HEK293 (cell line): ENCODE results near the gene DDX39A.

Source experiments
- CTCF ChIA-PET: fragments of 350-600 bp; formaldehyde crosslinking; extraction: SDS; loops from one replicate; lab custom pipeline; 2021; ENCODE audit warnings: antibody characterized with exemption; lab: Yijun Ruan, JAX
- POLR2A ChIA-PET: fragments of 300-600 bp; formaldehyde crosslinking; extraction: SDS; loops from one replicate; lab custom pipeline; 2020; ENCODE audit warnings: antibody characterized with exemption, inconsistent platforms; lab: Yijun Ruan, JAX
- H3K27ac ChIP-seq: fragments of 200-500 bp; sonication (Bioruptor generic); 2 replicates; pipeline ENCODE4 v1.5.1; 2014; ENCODE audit warnings: low read depth, low read length, control low read depth, inconsistent platforms; ENCODE audit errors: extremely low read depth
- H3K36me3 ChIP-seq, 2 experiments: fragments of 200-500 bp in 1 of 2; sonication (Bioruptor generic) in 1 of 2; 1 replicate in 1 of 2; 2 replicates in 1 of 2; pipeline ENCODE4 v1.5.1; 2014 to 2017; ENCODE audit warnings: inconsistent platforms in 2 of 2, low read length in 2 of 2; ENCODE audit not compliant: control insufficient read depth in 2 of 2, insufficient read depth in 1 of 2
- H3K4me1 ChIP-seq: fragments of 200-500 bp; sonication (Bioruptor generic); 2 replicates; pipeline ENCODE4 v1.5.1; 2014; ENCODE audit warnings: mild to moderate bottlenecking, low read length, inconsistent platforms; ENCODE audit not compliant: control insufficient read depth, insufficient read depth
- H3K4me3 ChIP-seq: 2 replicates; pipeline ENCODE4 v1.5.1; 2011; ENCODE audit warnings: low read depth, mild to moderate bottlenecking, control low read depth, low read length, moderate library complexity
- H3K9me3 ChIP-seq: fragments of 200-500 bp; sonication (Bioruptor generic); 2 replicates; pipeline ENCODE4 v1.5.1; 2014; ENCODE audit warnings: low read depth, low read length, inconsistent platforms; ENCODE audit not compliant: control insufficient read depth, insufficient read depth
- BCL11A ChIP-seq: fragments of 450-650 bp; formaldehyde crosslinking; IDR thresholded peaks from 2 replicates; pipeline ENCODE4 v1.5.1; 2016; ENCODE audit warnings: low read depth, missing biosample characterization, missing genetic modification characterization
- GLIS1 ChIP-seq: fragments of 450-650 bp; formaldehyde crosslinking; IDR thresholded peaks from 2 replicates; pipeline ENCODE4 v1.5.1; 2016; ENCODE audit warnings: missing biosample characterization, missing genetic modification characterization
- KLF7 ChIP-seq: fragments of 450-650 bp; formaldehyde crosslinking; IDR thresholded peaks from 2 replicates; pipeline ENCODE4 v1.5.1; 2016; ENCODE audit warnings: missing biosample characterization, missing genetic modification characterization, borderline replicate concordance
- SP2 ChIP-seq: fragments of 450-650 bp; formaldehyde crosslinking; IDR thresholded peaks from 2 replicates; pipeline ENCODE4 v1.5.1; 2016; ENCODE audit warnings: missing biosample characterization, missing genetic modification characterization
- YY2 ChIP-seq: fragments of 450-650 bp; formaldehyde crosslinking; IDR thresholded peaks from 2 replicates; pipeline ENCODE4 v1.5.1; 2016; ENCODE audit warnings: missing biosample characterization, missing genetic modification characterization
- ZBTB1 ChIP-seq: fragments of 450-650 bp; formaldehyde crosslinking; IDR thresholded peaks from 2 replicates; pipeline ENCODE4 v1.5.1; 2016; ENCODE audit warnings: missing biosample characterization, missing genetic modification characterization
- ZFP3 ChIP-seq: fragments of 450-650 bp; formaldehyde crosslinking; IDR thresholded peaks from 2 replicates; pipeline ENCODE4 v1.5.1; 2016; ENCODE audit warnings: low read depth, missing biosample characterization, missing genetic modification characterization
- ZFP69B ChIP-seq: fragments of 450-650 bp; formaldehyde crosslinking; IDR thresholded peaks from 2 replicates; pipeline ENCODE4 v1.5.1; 2016; ENCODE audit warnings: missing biosample characterization, missing genetic modification characterization
- ZNF114 ChIP-seq: fragments of 450-650 bp; formaldehyde crosslinking; IDR thresholded peaks from 2 replicates; pipeline ENCODE4 v1.5.0; 2017; ENCODE audit warnings: missing biosample characterization, missing genetic modification characterization
- ZNF140 ChIP-seq: fragments of 450-650 bp; formaldehyde crosslinking; IDR thresholded peaks from 2 replicates; pipeline ENCODE4 v1.5.1; 2016; ENCODE audit warnings: missing biosample characterization, missing genetic modification characterization
- ZNF155 ChIP-seq: fragments of 450-650 bp; formaldehyde crosslinking; IDR thresholded peaks from 2 replicates; pipeline ENCODE4 v1.5.1; 2016; ENCODE audit warnings: missing biosample characterization, missing genetic modification characterization
- ZNF16 ChIP-seq: fragments of 450-650 bp; formaldehyde crosslinking; IDR thresholded peaks from 2 replicates; pipeline ENCODE4 v1.5.1; 2016; ENCODE audit warnings: low read depth, missing biosample characterization, missing genetic modification characterization
- ZNF202 ChIP-seq: fragments of 450-650 bp; formaldehyde crosslinking; IDR thresholded peaks from 2 replicates; pipeline ENCODE4 v1.5.1; 2016; ENCODE audit warnings: missing biosample characterization, missing genetic modification characterization, borderline replicate concordance
- ZNF214 ChIP-seq: fragments of 450-650 bp; formaldehyde crosslinking; IDR thresholded peaks from 2 replicates; pipeline ENCODE4 v1.5.1; 2017; ENCODE audit warnings: missing biosample characterization, mild to moderate bottlenecking, missing genetic modification characterization, borderline replicate concordance
- ZNF23 ChIP-seq: fragments of 450-650 bp; formaldehyde crosslinking; IDR thresholded peaks from 2 replicates; pipeline ENCODE4 v1.5.1; 2016; ENCODE audit warnings: missing biosample characterization, missing genetic modification characterization, borderline replicate concordance
- ZNF302 ChIP-seq: fragments of 450-650 bp; formaldehyde crosslinking; IDR thresholded peaks from 2 replicates; pipeline ENCODE4 v1.5.1; 2016; ENCODE audit warnings: missing biosample characterization, missing genetic modification characterization, low read depth
- ZNF335 ChIP-seq: fragments of 450-650 bp; formaldehyde crosslinking; conservative IDR thresholded peaks from 2 replicates; pipeline ENCODE4 v1.5.1; 2016; ENCODE audit warnings: missing biosample characterization, missing genetic modification characterization
- ZNF394 ChIP-seq: fragments of 450-650 bp; formaldehyde crosslinking; IDR thresholded peaks from 2 replicates; pipeline ENCODE4 v1.5.1; 2016; ENCODE audit warnings: missing biosample characterization, missing genetic modification characterization, mild to moderate bottlenecking, moderate library complexity, borderline replicate concordance
- ZNF416 ChIP-seq: fragments of 450-650 bp; formaldehyde crosslinking; IDR thresholded peaks from 2 replicates; pipeline ENCODE4 v1.5.1; 2016; ENCODE audit warnings: missing biosample characterization, missing genetic modification characterization
- ZNF423 ChIP-seq: fragments of 450-650 bp; formaldehyde crosslinking; IDR thresholded peaks from 2 replicates; pipeline ENCODE4 v1.5.1; 2016; ENCODE audit warnings: missing biosample characterization, missing genetic modification characterization
- ZNF530 ChIP-seq: fragments of 450-650 bp; formaldehyde crosslinking; IDR thresholded peaks from 2 replicates; pipeline ENCODE4 v1.5.1; 2016; ENCODE audit warnings: low read depth, missing biosample characterization, missing genetic modification characterization
- ZNF548 ChIP-seq: fragments of 450-650 bp; formaldehyde crosslinking; IDR thresholded peaks from 2 replicates; pipeline ENCODE4 v1.5.1; 2016; ENCODE audit warnings: missing biosample characterization, missing genetic modification characterization
- ZNF623 ChIP-seq: fragments of 450-650 bp; formaldehyde crosslinking; IDR thresholded peaks from 2 replicates; pipeline ENCODE4 v1.5.1; 2016; ENCODE audit warnings: missing biosample characterization, missing genetic modification characterization
- ZNF664 ChIP-seq: fragments of 450-650 bp; formaldehyde crosslinking; IDR thresholded peaks from 2 replicates; pipeline ENCODE4 v1.5.1; 2016; ENCODE audit warnings: missing biosample characterization, missing genetic modification characterization
- ZNF747 ChIP-seq: fragments of 450-650 bp; formaldehyde crosslinking; IDR thresholded peaks from 2 replicates; pipeline ENCODE4 v1.5.1; 2016; ENCODE audit warnings: missing biosample characterization, missing genetic modification characterization
- ZNF785 ChIP-seq: fragments of 450-650 bp; formaldehyde crosslinking; IDR thresholded peaks from 2 replicates; pipeline ENCODE4 v1.5.1; 2016; ENCODE audit warnings: missing biosample characterization, missing genetic modification characterization
- ZNF791 ChIP-seq: fragments of 450-650 bp; formaldehyde crosslinking; IDR thresholded peaks from 2 replicates; pipeline ENCODE4 v1.5.1; 2016; ENCODE audit warnings: missing biosample characterization, missing genetic modification characterization
- TF ChIP-seq, protein P1 (sequence below): fragments of 450-650 bp; formaldehyde crosslinking; IDR thresholded peaks from 2 replicates; pipeline ENCODE4 v1.5.1; 2016; ENCODE audit warnings: missing biosample characterization, missing genetic modification characterization
- TF ChIP-seq, protein P2 (sequence below): fragments of 450-650 bp; IDR thresholded peaks from 2 replicates; pipeline ENCODE4 v1.5.1; 2018; ENCODE audit warnings: missing biosample characterization, missing genetic modification characterization
- TF ChIP-seq, protein P3 (sequence below): fragments of 450-650 bp; formaldehyde crosslinking; IDR thresholded peaks from 2 replicates; pipeline ENCODE4 v1.5.1; 2016; ENCODE audit warnings: missing biosample characterization, missing genetic modification characterization
- TF ChIP-seq, protein P4 (sequence below): fragments of 450-650 bp; formaldehyde crosslinking; IDR thresholded peaks from 2 replicates; pipeline ENCODE4 v1.5.0; 2017; ENCODE audit warnings: missing biosample characterization, missing genetic modification characterization, borderline replicate concordance

Gene DDX39A

DNA sequence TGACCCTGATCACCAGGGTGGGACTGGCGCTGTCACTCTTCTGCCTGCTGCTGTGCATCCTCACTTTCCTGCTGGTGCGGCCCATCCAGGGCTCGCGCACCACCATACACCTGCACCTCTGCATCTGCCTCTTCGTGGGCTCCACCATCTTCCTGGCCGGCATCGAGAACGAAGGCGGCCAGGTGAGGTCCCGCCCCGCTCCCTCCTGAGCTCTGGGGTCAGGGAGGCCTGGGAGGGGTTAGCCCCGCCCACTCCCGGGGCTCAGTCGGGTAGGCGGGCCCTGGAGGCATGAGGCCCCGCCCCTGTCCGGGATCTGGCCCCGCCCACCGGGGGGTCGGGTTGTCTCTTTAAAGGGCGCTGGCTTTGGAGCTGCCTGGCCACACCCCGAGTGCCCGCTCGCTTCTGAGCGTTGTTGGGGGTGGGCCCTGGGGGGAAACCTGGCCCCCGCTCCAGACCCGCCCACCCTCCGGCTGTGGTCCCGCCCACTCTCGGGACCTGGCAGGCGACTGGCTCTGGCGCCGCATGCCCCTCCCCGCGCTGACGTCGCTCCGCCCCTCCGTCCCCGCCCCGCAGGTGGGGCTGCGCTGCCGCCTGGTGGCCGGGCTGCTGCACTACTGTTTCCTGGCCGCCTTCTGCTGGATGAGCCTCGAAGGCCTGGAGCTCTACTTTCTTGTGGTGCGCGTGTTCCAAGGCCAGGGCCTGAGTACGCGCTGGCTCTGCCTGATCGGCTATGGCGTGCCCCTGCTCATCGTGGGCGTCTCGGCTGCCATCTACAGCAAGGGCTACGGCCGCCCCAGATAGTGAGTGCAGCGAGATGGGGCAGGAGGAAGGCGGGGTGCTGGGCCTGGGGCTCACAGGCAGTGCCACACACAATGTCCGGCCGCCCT is 13.1 kb downstream of the DDX39A start:
- no peaks in the 10 kb centered on the region for H3K4me1 ChIP-seq
- no peak overlapping the region for H3K4me3 ChIP-seq
- CTCF ChIA-PET: interaction anchor here (0.5 to 4.3 kb wide), 29 partner anchors 9 to 693 kb away, joined by 3 to 47 read pairs (median 4); partner anchors contain the start of genes ADGRE5, ASF1B and DDX39A
- H3K27ac ChIP-seq: peak overlapping the region; percentile 50; the same call in 1 of the 2 replicates
- no peaks in the 10 kb centered on the region for H3K9me3 ChIP-seq
- H3K36me3 ChIP-seq: peaks cover 19 to 76% of the 10 kb centered on the region in 2 experiments
- POLR2A ChIA-PET: interaction anchor here (0.6 to 2.9 kb wide), 12 partner anchors 13 to 1027 kb away, joined by 3 to 17 read pairs (median 4); partner anchors contain the start of genes ADGRE5, ASF1B, DDX39A and DNAJB1
- TF ChIP-seq ZNF785 (tag by site-specific recombination) (no peak), ZNF394 (no peak), ZNF548 (tag by site-specific recombination) (no peak), BCL11A (tag by site-specific recombination) (no peak), ZNF16 (tag by site-specific recombination) (no peak), ZNF530 (tag by site-specific recombination) (no peak), ZNF791 (tag by site-specific recombination) (no peak), ZNF202 (no peak), GLIS1 (tag by site-specific recombination) (peak; percentile 69), ZNF114 (no peak), ZNF623 (tag by site-specific recombination) (no peak), ZFP3 (no peak), ZNF23 (no peak), ZNF335 (tag by site-specific recombination) (peak; percentile 43), KLF7 (tag by site-specific recombination) (no peak), YY2 (tag by site-specific recombination) (no peak; the same call in 1 of the 2 replicates), ZNF416 (no peak), ZNF664 (tag by site-specific recombination) (no peak), ZNF747 (tag by site-specific recombination) (no peak), ZNF423 (tag by site-specific recombination) (no peak), SP2 (tag by site-specific recombination) (peak; percentile 91), ZBTB1 (tag by site-specific recombination) (no peak), ZNF302 (no peak), ZNF140 (tag by site-specific recombination) (no peak), ZFP69B (tag by site-specific recombination) (peak; percentile 99), ZNF155 (tag by site-specific recombination) (no peak), ZNF214 (tag by site-specific recombination) (no peak)
- TF ChIP-seq, protein P1, sequence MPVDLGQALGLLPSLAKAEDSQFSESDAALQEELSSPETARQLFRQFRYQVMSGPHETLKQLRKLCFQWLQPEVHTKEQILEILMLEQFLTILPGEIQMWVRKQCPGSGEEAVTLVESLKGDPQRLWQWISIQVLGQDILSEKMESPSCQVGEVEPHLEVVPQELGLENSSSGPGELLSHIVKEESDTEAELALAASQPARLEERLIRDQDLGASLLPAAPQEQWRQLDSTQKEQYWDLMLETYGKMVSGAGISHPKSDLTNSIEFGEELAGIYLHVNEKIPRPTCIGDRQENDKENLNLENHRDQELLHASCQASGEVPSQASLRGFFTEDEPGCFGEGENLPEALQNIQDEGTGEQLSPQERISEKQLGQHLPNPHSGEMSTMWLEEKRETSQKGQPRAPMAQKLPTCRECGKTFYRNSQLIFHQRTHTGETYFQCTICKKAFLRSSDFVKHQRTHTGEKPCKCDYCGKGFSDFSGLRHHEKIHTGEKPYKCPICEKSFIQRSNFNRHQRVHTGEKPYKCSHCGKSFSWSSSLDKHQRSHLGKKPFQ (tag by site-specific recombination): no peak
- TF ChIP-seq, protein P2, sequence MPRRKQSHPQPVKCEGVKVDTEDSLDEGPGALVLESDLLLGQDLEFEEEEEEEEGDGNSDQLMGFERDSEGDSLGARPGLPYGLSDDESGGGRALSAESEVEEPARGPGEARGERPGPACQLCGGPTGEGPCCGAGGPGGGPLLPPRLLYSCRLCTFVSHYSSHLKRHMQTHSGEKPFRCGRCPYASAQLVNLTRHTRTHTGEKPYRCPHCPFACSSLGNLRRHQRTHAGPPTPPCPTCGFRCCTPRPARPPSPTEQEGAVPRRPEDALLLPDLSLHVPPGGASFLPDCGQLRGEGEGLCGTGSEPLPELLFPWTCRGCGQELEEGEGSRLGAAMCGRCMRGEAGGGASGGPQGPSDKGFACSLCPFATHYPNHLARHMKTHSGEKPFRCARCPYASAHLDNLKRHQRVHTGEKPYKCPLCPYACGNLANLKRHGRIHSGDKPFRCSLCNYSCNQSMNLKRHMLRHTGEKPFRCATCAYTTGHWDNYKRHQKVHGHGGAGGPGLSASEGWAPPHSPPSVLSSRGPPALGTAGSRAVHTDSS (tag by site-specific recombination): no peak
- TF ChIP-seq, protein P3, sequence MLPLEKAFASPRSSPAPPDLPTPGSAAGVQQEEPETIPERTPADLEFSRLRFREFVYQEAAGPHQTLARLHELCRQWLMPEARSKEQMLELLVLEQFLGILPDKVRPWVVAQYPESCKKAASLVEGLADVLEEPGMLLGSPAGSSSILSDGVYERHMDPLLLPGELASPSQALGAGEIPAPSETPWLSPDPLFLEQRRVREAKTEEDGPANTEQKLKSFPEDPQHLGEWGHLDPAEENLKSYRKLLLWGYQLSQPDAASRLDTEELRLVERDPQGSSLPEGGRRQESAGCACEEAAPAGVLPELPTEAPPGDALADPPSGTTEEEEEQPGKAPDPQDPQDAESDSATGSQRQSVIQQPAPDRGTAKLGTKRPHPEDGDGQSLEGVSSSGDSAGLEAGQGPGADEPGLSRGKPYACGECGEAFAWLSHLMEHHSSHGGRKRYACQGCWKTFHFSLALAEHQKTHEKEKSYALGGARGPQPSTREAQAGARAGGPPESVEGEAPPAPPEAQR (tag by site-specific recombination): no peak
- TF ChIP-seq, protein P4, sequence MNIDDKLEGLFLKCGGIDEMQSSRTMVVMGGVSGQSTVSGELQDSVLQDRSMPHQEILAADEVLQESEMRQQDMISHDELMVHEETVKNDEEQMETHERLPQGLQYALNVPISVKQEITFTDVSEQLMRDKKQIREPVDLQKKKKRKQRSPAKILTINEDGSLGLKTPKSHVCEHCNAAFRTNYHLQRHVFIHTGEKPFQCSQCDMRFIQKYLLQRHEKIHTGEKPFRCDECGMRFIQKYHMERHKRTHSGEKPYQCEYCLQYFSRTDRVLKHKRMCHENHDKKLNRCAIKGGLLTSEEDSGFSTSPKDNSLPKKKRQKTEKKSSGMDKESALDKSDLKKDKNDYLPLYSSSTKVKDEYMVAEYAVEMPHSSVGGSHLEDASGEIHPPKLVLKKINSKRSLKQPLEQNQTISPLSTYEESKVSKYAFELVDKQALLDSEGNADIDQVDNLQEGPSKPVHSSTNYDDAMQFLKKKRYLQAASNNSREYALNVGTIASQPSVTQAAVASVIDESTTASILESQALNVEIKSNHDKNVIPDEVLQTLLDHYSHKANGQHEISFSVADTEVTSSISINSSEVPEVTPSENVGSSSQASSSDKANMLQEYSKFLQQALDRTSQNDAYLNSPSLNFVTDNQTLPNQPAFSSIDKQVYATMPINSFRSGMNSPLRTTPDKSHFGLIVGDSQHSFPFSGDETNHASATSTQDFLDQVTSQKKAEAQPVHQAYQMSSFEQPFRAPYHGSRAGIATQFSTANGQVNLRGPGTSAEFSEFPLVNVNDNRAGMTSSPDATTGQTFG: no peak
